Liver (tissue), 9 donors: ENCODE measurements around the gene HIRIP3. TPM values are rescaled to one million over a fixed set of nuclear protein-coding genes. Genes with fewer than 3 reads are reported as not detected.

Experiments
- DNase-seq: peaks from one replicate; pipeline ENCODE4 v3.0.0-alpha.2; 2017; ENCODE audit warnings: low spot score
- H3K27ac ChIP-seq, 2 donors: one replicate each; pipeline ENCODE4 v1.7.0; 2013; ENCODE audit warnings: inconsistent platforms in 2 of 2, low read length in 2 of 2, control low read depth in 1 of 2, low read depth in 1 of 2, mild to moderate bottlenecking in 1 of 2
- H3K27me3 ChIP-seq, 4 donors: one replicate each; pipeline versions ENCODE4 v1.6.1 to v1.7.0; 2013; ENCODE audit warnings: low read length in 3 of 4, inconsistent platforms in 1 of 4, mild to moderate bottlenecking in 1 of 4, moderate library complexity in 1 of 4; ENCODE audit not compliant: control insufficient read depth in 4 of 4, insufficient read depth in 4 of 4
- H3K36me3 ChIP-seq, 4 donors: one replicate each; pipeline versions ENCODE4 v1.6.1 to v1.7.0; 2013; ENCODE audit warnings: low read length in 3 of 4, mild to moderate bottlenecking in 3 of 4, low read depth in 1 of 4, moderate library complexity in 1 of 4; ENCODE audit not compliant: control insufficient read depth in 4 of 4, insufficient read depth in 3 of 4
- H3K4me1 ChIP-seq, 4 donors: one replicate each; pipeline versions ENCODE4 v1.6.1 to v1.7.0; 2013; ENCODE audit warnings: low read length in 3 of 4, mild to moderate bottlenecking in 3 of 4, moderate library complexity in 1 of 4; ENCODE audit not compliant: control insufficient read depth in 4 of 4, insufficient read depth in 4 of 4
- H3K4me3 ChIP-seq, 3 donors: one replicate each; pipeline versions ENCODE4 v1.6.1 to v1.7.0; 2013; ENCODE audit warnings: low read length in 3 of 3, control low read depth in 1 of 3, low read depth in 1 of 3, mild to moderate bottlenecking in 1 of 3
- H3K9ac ChIP-seq, 2 donors: one replicate each; pipeline ENCODE4 v1.7.0; 2013; ENCODE audit warnings: low read length in 2 of 2, mild to moderate bottlenecking in 2 of 2, moderate library complexity in 2 of 2, control low read depth in 1 of 2, low read depth in 1 of 2
- H3K9me3 ChIP-seq, 4 donors: one replicate each; pipeline versions ENCODE4 v1.6.1 to v1.7.0; 2013; ENCODE audit warnings: low read length in 3 of 4; ENCODE audit not compliant: control insufficient read depth in 4 of 4
- HNF4A ChIP-seq, 2 donors: conservative IDR thresholded peaks; 2 replicates each; pipeline ENCODE4 v1.6.1; 2016; ENCODE audit warnings: antibody characterized with exemption in 2 of 2, mild to moderate bottlenecking in 2 of 2
- JUND ChIP-seq, 2 donors: IDR thresholded peaks; 2 replicates each; pipeline ENCODE4 v1.6.1; 2016; ENCODE audit warnings: antibody characterized with exemption in 2 of 2
- NR2F2 ChIP-seq: IDR thresholded peaks from 2 replicates; pipeline ENCODE4 v1.6.1; 2016; ENCODE audit warnings: antibody characterized with exemption
- RAD21 ChIP-seq, 2 donors: IDR thresholded peaks; 2 replicates each; pipeline ENCODE4 v1.6.1; 2016; ENCODE audit warnings: antibody characterized with exemption in 2 of 2, mild to moderate bottlenecking in 2 of 2
- SP1 ChIP-seq: IDR thresholded peaks from 2 replicates; pipeline ENCODE4 v1.6.1; 2018; ENCODE audit warnings: antibody characterized with exemption, mild to moderate bottlenecking
- YY1 ChIP-seq: IDR thresholded peaks from 2 replicates; pipeline ENCODE4 v1.6.1; 2016; ENCODE audit warnings: antibody characterized with exemption, mild to moderate bottlenecking
- WGBS: extraction: QIAGEN DNeasy Blood & Tissue Kit; methylation state at CpG from one replicate; pipeline ENCODE4 v1.1.7; 2013; 5-methylcytosine and 5-hydroxymethylcytosine counted together
- polyA plus RNA-seq, 2 donors: library from polyadenylated mRNA; stranded (reverse) in 1 of 2; unstranded in 1 of 2; fragments of 200-250 nt in 1 of 2; fragments of >200 nt in 1 of 2; fragmentation: Nextera tagmentation in 1 of 2; extraction: Ambion mirVana in 1 of 2; gene quantifications; one replicate each; pipeline versions ENCODE4 v1.2.1 to v1.2.3, GENCODE V29; 2013 to 2015
- total RNA-seq, 2 donors: library from RNA; depleted of rRNA; stranded (reverse); fragments of >200 nt; gene quantifications; one replicate each; pipeline ENCODE4 v1.2.3, GENCODE V29; 2014
- TF ChIP-seq, protein P1 (sequence below): IDR thresholded peaks from 2 replicates; pipeline ENCODE4 v1.6.1; 2016; ENCODE audit warnings: antibody characterized with exemption
- TF ChIP-seq, protein P2 (sequence below): IDR thresholded peaks from 2 replicates; pipeline ENCODE4 v1.6.1; 2016; ENCODE audit warnings: antibody characterized with exemption
- TF ChIP-seq, protein P3 (sequence below): IDR thresholded peaks from 2 replicates; pipeline ENCODE4 v1.6.1; 2016; ENCODE audit warnings: antibody characterized with exemption, mild to moderate bottlenecking
- donor health status: healthy.
- donor health status: healthy.
- donor health status: healthy.
- donor health status: healthy.
- donor health status: healthy.

The HIRIP3 gene
- total and polyA plus RNA-seq, 4 donors = 5.7 to 10.5 (median 9.1) TPM

DNA sequence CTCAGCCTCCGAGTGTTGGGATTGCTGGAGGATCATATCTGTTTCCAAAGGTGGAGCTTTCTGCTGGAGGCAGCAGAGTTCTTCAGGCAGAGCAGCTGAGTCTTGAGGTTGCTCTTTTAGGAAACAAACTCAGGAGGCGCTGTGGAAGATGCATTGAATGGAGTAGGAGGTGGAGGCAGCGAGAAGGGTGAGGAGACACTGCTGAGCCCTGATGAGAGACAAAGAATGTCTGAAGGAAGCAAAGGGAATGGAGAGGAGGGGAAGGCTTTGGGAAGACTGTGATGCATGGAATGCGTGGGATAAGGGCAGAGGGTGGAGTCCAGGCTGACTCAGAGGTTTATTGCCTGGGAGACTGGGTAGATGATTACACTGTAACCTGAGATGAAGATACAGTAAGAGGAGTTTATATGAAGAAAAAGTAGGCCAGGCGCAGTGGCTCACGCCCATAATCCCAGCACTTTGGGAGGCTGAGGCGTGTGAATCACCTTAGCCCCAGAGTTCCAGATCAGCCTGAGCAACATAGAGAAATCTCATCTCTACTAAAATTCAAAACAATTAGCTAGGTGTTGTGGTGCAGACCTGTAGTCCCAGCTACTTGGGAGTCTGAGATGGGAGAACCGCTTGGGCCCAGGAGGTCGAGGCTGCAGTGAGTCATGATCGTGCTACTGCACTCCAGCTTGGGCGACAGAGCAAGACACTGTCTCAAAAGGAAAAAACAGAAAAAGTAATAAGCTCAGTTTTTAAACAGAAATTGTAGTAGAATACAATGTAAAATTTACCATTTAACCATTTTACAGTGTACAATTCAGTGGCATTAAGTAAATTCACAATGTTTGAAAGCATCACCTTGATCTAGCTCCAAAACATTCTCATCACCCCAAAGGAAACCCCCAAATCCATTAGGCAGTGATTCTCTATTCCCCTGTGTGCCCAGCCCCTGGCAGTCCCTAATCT lies 51.3 kb downstream of the HIRIP3 start:
- Histone ChIP-seq H3K27ac (no peak overlapping the region), H3K27me3 (no peaks in the 10 kb centered on the region), H3K9me3 (peaks cover 0 to 3% (median 0%) of the 10 kb centered on the region in 4 donors), H3K9ac (no peak overlapping the region), H3K36me3 (no peaks in the 10 kb centered on the region), H3K4me3 (no peak overlapping the region), H3K4me1 (no peaks in the 10 kb centered on the region)
- WGBS = 77% methylated on average over 11 of the region's 11 CpGs
- TF ChIP-seq SP1 (no peak), RAD21 (IDR thresholded peaks at IDR 0.05) (no peak), YY1 (no peak), HNF4A (conservative IDR thresholded peaks at IDR 0.05) (no peak), JUND (IDR thresholded peaks at IDR 0.05) (no peak), NR2F2 (no peak)
- TF ChIP-seq, protein P1, sequence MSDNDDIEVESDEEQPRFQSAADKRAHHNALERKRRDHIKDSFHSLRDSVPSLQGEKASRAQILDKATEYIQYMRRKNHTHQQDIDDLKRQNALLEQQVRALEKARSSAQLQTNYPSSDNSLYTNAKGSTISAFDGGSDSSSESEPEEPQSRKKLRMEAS = no peak
- TF ChIP-seq, protein P2, sequence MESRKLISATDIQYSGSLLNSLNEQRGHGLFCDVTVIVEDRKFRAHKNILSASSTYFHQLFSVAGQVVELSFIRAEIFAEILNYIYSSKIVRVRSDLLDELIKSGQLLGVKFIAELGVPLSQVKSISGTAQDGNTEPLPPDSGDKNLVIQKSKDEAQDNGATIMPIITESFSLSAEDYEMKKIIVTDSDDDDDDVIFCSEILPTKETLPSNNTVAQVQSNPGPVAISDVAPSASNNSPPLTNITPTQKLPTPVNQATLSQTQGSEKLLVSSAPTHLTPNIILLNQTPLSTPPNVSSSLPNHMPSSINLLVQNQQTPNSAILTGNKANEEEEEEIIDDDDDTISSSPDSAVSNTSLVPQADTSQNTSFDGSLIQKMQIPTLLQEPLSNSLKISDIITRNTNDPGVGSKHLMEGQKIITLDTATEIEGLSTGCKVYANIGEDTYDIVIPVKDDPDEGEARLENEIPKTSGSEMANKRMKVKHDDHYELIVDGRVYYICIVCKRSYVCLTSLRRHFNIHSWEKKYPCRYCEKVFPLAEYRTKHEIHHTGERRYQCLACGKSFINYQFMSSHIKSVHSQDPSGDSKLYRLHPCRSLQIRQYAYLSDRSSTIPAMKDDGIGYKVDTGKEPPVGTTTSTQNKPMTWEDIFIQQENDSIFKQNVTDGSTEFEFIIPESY = no peak
- TF ChIP-seq, protein P3, sequence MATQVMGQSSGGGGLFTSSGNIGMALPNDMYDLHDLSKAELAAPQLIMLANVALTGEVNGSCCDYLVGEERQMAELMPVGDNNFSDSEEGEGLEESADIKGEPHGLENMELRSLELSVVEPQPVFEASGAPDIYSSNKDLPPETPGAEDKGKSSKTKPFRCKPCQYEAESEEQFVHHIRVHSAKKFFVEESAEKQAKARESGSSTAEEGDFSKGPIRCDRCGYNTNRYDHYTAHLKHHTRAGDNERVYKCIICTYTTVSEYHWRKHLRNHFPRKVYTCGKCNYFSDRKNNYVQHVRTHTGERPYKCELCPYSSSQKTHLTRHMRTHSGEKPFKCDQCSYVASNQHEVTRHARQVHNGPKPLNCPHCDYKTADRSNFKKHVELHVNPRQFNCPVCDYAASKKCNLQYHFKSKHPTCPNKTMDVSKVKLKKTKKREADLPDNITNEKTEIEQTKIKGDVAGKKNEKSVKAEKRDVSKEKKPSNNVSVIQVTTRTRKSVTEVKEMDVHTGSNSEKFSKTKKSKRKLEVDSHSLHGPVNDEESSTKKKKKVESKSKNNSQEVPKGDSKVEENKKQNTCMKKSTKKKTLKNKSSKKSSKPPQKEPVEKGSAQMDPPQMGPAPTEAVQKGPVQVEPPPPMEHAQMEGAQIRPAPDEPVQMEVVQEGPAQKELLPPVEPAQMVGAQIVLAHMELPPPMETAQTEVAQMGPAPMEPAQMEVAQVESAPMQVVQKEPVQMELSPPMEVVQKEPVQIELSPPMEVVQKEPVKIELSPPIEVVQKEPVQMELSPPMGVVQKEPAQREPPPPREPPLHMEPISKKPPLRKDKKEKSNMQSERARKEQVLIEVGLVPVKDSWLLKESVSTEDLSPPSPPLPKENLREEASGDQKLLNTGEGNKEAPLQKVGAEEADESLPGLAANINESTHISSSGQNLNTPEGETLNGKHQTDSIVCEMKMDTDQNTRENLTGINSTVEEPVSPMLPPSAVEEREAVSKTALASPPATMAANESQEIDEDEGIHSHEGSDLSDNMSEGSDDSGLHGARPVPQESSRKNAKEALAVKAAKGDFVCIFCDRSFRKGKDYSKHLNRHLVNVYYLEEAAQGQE = no peak
- no peak for DNase-seq

Other genes starting within 250 kb of the HIRIP3 start
- 1 to 10 TPM; 1.3 to 2.4 TPM for gene C16orf54, start 249.6 kb downstream of the HIRIP3 start, total RNA-seq
- under 1 TPM; 0.38 to 0.42 TPM for gene C16orf54, start 249.6 kb downstream of the HIRIP3 start, polyA plus RNA-seq
- 1 to 10 TPM in 1 of 2 donors, under 1 TPM in 1; 0.19 to 2.7 TPM for gene ZG16, start 217.4 kb downstream of the HIRIP3 start, total RNA-seq
- gene ZG16, start 217.4 kb downstream of the HIRIP3 start, polyA plus RNA-seq = 1 to 10 TPM in 1 of 2 donors, under 1 TPM in 1; 0.68 to 2.8 TPM
- 10 to 100 TPM; 15.0 to 80.1 TPM for gene KIF22, start 204.9 kb downstream of the HIRIP3 start, total RNA-seq
- 10 to 100 TPM; 39.9 to 58.7 TPM for gene KIF22, start 204.9 kb downstream of the HIRIP3 start, polyA plus RNA-seq
- 100 to 1,000 TPM in 1 of 2 donors, 10 to 100 TPM in 1; 28.4 to 272 TPM for gene MAZ, start 189.1 kb downstream of the HIRIP3 start, total RNA-seq
- 10 to 100 TPM; 16.0 to 61.7 TPM for gene MAZ, start 189.1 kb downstream of the HIRIP3 start, polyA plus RNA-seq
- under 1 TPM; 0.09 to 0.59 TPM for gene PRRT2, start 183.4 kb downstream of the HIRIP3 start, total RNA-seq
- under 1 TPM; 0.16 to 0.28 TPM for gene PRRT2, start 183.4 kb downstream of the HIRIP3 start, polyA plus RNA-seq
- 10 to 100 TPM; 11.1 to 16.9 TPM for gene PAGR1, start 179.5 kb downstream of the HIRIP3 start, total RNA-seq
- gene PAGR1, start 179.5 kb downstream of the HIRIP3 start, polyA plus RNA-seq = 10 to 100 TPM in 1 of 2 donors, 1 to 10 TPM in 1; 7.3 to 18.7 TPM
- gene MVP, start 175.2 kb downstream of the HIRIP3 start, total RNA-seq = 10 to 100 TPM; 30.7 to 78.4 TPM
- 10 to 100 TPM; 40.1 to 61.4 TPM for gene MVP, start 175.2 kb downstream of the HIRIP3 start, polyA plus RNA-seq
- gene CDIPT, start 132.4 kb downstream of the HIRIP3 start, total RNA-seq = 10 to 100 TPM; 31.4 to 38.7 TPM
- 100 to 1,000 TPM in 1 of 2 donors, 10 to 100 TPM in 1; 38.1 to 102 TPM for gene CDIPT, start 132.4 kb downstream of the HIRIP3 start, polyA plus RNA-seq
- gene SEZ6L2, start 96.1 kb downstream of the HIRIP3 start, total RNA-seq = under 1 TPM; 0.25 to 0.37 TPM
- under 1 TPM; 0.24 to 0.35 TPM for gene SEZ6L2, start 96.1 kb downstream of the HIRIP3 start, polyA plus RNA-seq
- under 1 TPM in 1 of 2 donors, not detected in 1; 0.25 TPM for gene ASPHD1, start 95.1 kb downstream of the HIRIP3 start, total RNA-seq
- gene ASPHD1, start 95.1 kb downstream of the HIRIP3 start, polyA plus RNA-seq = under 1 TPM in 1 of 2 donors, not detected in 1; 0.28 TPM
- 10 to 100 TPM in 1 of 2 donors, 1 to 10 TPM in 1; 3.1 to 13.1 TPM for gene KCTD13, start 69.4 kb downstream of the HIRIP3 start, total RNA-seq
- 1 to 10 TPM; 2.7 to 4.4 TPM for gene KCTD13, start 69.4 kb downstream of the HIRIP3 start, polyA plus RNA-seq
- 10 to 100 TPM; 25.5 to 29.6 TPM for gene TMEM219, start 33.5 kb downstream of the HIRIP3 start, total RNA-seq
- 10 to 100 TPM; 64.1 to 75.9 TPM for gene TMEM219, start 33.5 kb downstream of the HIRIP3 start, polyA plus RNA-seq
- 10 to 100 TPM; 19.0 to 27.9 TPM for gene TAOK2, start 21.7 kb downstream of the HIRIP3 start, total RNA-seq
- gene TAOK2, start 21.7 kb downstream of the HIRIP3 start, polyA plus RNA-seq = 10 to 100 TPM in 1 of 2 donors, 1 to 10 TPM in 1; 2.2 to 12.9 TPM
- 10 to 100 TPM; 11.7 to 24.8 TPM for gene INO80E, start 624 bp upstream of the HIRIP3 start, total RNA-seq
- 10 to 100 TPM in 1 of 2 donors, 1 to 10 TPM in 1; 8.0 to 22.8 TPM for gene INO80E, start 624 bp upstream of the HIRIP3 start, polyA plus RNA-seq
- under 1 TPM in 1 of 2 donors, not detected in 1; 0.17 TPM for gene DOC2A, start 15.4 kb upstream of the HIRIP3 start, total RNA-seq
- under 1 TPM; 0.09 to 0.22 TPM for gene DOC2A, start 15.4 kb upstream of the HIRIP3 start, polyA plus RNA-seq
- not detected for gene C16orf92, start 27.6 kb upstream of the HIRIP3 start, total RNA-seq
- not detected for gene C16orf92, start 27.6 kb upstream of the HIRIP3 start, polyA plus RNA-seq
- under 1 TPM in 1 of 2 donors, not detected in 1; 0.65 TPM for gene TLCD3B, start 35.7 kb upstream of the HIRIP3 start, total RNA-seq
- gene TLCD3B, start 35.7 kb upstream of the HIRIP3 start, polyA plus RNA-seq = under 1 TPM in 1 of 2 donors, not detected in 1; 0.05 TPM
- gene ALDOA, start 70.1 kb upstream of the HIRIP3 start, total RNA-seq = 10 to 100 TPM; 96.8 to 99.3 TPM
- 100 to 1,000 TPM; 142 to 251 TPM for gene ALDOA, start 70.1 kb upstream of the HIRIP3 start, polyA plus RNA-seq
- 10 to 100 TPM; 49.7 to 68.7 TPM for gene PPP4C, start 80.4 kb upstream of the HIRIP3 start, total RNA-seq
- gene PPP4C, start 80.4 kb upstream of the HIRIP3 start, polyA plus RNA-seq = 10 to 100 TPM; 56.3 to 79.6 TPM
- gene TBX6, start 96.3 kb upstream of the HIRIP3 start, total RNA-seq = under 1 TPM; 0.09 to 0.25 TPM
- gene TBX6, start 96.3 kb upstream of the HIRIP3 start, polyA plus RNA-seq = under 1 TPM; 0.10 to 0.26 TPM
- 10 to 100 TPM; 10.5 to 42.7 TPM for gene YPEL3, start 100.6 kb upstream of the HIRIP3 start, total RNA-seq
- gene YPEL3, start 100.6 kb upstream of the HIRIP3 start, polyA plus RNA-seq = 10 to 100 TPM; 19.7 to 29.2 TPM
- under 1 TPM; 0.42 to 0.67 TPM for gene GDPD3, start 117.9 kb upstream of the HIRIP3 start, total RNA-seq
- gene GDPD3, start 117.9 kb upstream of the HIRIP3 start, polyA plus RNA-seq = under 1 TPM; 0.43 to 0.71 TPM
- 1 to 10 TPM; 3.7 to 8.7 TPM for gene MAPK3, start 127.6 kb upstream of the HIRIP3 start, total RNA-seq
- gene MAPK3, start 127.6 kb upstream of the HIRIP3 start, polyA plus RNA-seq = 10 to 100 TPM in 1 of 2 donors, 1 to 10 TPM in 1; 7.5 to 18.6 TPM
- gene CORO1A, start 188.0 kb upstream of the HIRIP3 start, total RNA-seq = 10 to 100 TPM; 12.7 to 26.7 TPM
- 10 to 100 TPM in 1 of 2 donors, 1 to 10 TPM in 1; 6.0 to 16.7 TPM for gene CORO1A, start 188.0 kb upstream of the HIRIP3 start, polyA plus RNA-seq
- 10 to 100 TPM; 21.2 to 79.8 TPM for gene BOLA2B, start 198.0 kb upstream of the HIRIP3 start, total RNA-seq
- 10 to 100 TPM; 47.6 to 66.0 TPM for gene BOLA2B, start 198.0 kb upstream of the HIRIP3 start, polyA plus RNA-seq
- 10 to 100 TPM; 37.1 to 37.9 TPM for gene SLX1A, start 198.3 kb upstream of the HIRIP3 start, total RNA-seq
- 10 to 100 TPM; 46.1 to 55.2 TPM for gene SLX1A, start 198.3 kb upstream of the HIRIP3 start, polyA plus RNA-seq
- 1 to 10 TPM; 2.8 to 9.4 TPM for gene SULT1A3, start 203.6 kb upstream of the HIRIP3 start, total RNA-seq
- gene SULT1A3, start 203.6 kb upstream of the HIRIP3 start, polyA plus RNA-seq = 10 to 100 TPM; 12.6 to 13.8 TPM